RCC 7860 (cell line): ENCODE results near the gene DSP.
A peak's percentile ranks its signal among the peaks of the same experiment; 100 is the strongest.

Experiments
- DNase-seq: peaks from one replicate; pipeline ENCODE4 v3.0.0-alpha.2; 2015; ENCODE audit warnings: low spot score
- FAIRE-seq: peaks from 2 replicates; lab custom pipeline; 2012; peaks lifted over from hg19 to GRCh38; lab: Jason Lieb, UNC

The DSP gene

DNA sequence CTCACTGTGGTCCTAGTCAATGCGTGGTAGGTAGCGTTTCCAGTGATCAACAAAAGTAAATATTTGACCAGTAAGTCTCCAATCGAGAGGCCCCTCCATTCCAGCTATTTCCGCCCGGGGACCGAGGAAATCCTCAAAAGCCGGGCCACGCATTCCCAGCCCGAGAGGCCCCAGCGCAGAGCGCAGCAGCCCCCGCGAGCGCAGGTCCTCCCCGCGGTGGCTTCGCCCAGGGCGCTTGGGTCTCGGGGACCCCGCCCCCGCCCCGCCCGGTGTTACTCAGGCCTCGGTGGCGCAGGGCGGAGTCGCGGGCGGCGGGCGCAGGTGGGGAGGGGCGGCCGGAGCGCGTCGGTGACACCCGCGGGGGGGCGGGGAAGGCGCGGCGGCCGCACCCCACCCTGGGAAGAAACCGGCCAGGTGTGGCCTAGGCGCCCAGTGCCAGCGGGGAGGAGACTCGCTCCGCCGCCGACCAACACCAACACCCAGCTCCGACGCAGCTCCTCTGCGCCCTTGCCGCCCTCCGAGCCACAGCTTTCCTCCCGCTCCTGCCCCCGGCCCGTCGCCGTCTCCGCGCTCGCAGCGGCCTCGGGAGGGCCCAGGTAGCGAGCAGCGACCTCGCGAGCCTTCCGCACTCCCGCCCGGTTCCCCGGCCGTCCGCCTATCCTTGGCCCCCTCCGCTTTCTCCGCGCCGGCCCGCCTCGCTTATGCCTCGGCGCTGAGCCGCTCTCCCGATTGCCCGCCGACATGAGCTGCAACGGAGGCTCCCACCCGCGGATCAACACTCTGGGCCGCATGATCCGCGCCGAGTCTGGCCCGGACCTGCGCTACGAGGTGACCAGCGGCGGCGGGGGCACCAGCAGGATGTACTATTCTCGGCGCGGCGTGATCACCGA lies at the start of gene DSP:
Gene DSP (plus strand): TSS at position 497 of the 890 bp plus-strand sequence. CDS start 245 bp downstream, at position 742.
- FAIRE-seq: no peak

DNA sequence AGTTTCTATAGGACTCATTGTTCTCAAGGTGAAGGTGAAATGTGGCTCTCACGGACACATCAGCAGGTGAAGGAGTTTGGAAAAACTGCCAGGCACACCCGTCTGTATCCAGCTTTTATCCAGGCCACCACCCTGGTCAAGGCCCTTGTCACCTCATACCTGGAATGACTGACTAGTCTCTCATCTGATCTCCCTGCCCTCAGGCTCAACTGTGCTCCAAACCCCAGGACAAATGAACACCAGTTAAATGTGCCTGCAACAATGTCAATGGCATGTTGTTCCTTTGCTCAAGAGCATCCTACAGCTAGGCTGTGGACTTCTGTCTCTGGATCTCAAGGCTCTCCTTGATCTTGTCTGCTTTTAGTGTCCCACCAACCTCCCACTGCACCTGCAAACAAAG lies 47.6 kb upstream of the DSP start:
- DNase-seq (no peak), FAIRE-seq (no peak)

More for the DNA sequence above, at the start of gene DSP:
- no peak for DNase-seq

- FAIRE-seq: no peak
- DNase-seq: no peak
Observed at GRCh38 chr6:7494638-7495037, 46.8 kb upstream of the DSP start.

DNA sequence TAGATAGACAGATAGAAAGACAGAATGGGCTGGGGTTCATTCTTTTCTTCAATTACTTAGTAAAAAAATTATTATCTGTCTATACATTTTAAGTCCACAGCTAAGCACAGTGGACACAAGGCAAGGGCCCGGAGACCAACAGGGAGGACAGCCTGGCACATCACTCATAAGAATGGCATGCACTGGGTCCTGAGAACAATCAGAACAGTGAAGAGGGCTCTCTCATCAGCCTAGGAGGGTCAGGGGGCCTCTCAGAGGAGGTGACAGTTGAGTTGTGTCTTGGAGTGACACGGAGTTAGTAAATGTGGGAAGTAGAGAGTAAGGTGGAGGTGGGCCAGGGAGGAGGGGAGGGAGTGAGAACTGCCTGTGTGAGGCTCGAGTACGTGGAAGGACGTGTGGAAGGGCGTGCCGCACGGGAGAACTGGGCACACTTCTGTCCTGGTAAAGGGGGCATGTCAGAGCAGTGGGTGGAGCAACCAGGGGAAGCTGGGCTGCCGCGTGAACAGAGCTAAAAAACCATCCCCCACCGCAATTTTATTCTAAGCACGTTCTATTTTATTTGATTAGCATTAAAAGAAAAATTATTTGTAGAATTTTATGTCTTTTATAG lies 45.1 kb upstream of the DSP start:
- DNase-seq (peak; percentile 6), FAIRE-seq (no peak)

DNA sequence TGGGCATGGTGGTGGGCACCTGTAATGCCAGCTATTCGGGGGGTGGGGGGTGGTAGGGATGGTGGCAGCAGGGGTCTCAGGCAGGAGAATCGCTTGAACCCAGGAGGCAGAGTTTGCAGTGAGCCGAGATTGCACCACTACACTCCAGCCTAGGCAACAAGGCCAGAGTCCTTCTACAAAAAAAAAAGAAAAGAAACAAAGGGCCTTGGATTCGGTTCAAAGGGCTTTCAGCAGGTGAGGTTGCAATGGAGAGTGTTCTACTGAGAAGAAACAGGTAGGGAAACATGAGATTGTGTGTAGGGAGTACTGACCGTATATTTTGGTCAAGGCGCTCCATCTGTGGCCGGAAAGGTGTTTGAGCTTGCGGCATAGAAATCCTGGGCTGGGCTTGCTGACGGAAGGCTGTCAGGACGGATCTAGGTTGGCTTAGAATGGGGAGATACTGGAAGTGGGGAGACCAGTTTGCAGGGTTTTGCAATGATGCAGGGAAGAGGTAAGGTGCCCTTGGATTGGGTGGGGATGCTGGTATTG lies 40.7 kb upstream of the DSP start:
- DNase-seq: no peak
- no peak for FAIRE-seq

- no peak for DNase-seq
- FAIRE-seq: no peak
Observed at GRCh38 chr6:7502743-7503142, 38.7 kb upstream of the DSP start.

DNA sequence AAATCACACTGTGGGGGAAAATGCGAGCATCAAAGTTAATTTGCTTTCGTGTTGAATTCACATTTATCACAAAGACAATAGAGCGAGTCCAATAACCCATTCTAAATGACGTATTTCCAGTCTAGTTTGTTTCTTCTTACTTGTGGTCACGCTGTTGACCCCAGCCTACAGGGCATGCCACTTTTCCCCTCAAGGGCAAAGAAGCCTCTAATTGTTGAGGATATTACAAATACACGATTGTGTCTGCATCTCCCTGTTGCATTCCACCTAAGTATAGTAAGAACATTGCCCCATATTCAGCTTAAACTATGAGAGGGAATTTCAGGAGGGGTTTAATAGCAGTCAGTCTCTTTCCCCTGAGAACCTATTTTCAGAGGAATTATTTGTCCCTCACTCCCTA lies 37.4 kb upstream of the DSP start:
- DNase-seq (no peak), FAIRE-seq (no peak)

GRCh38 chr6:7505189-7505699 lies 36.2 kb upstream of the DSP start:
- peak; percentile 83 for FAIRE-seq
- peak; percentile 88 for DNase-seq

GRCh38 chr6:7507600-7507999 lies 33.9 kb upstream of the DSP start:
- FAIRE-seq (no peak), DNase-seq (no peak)

DNA sequence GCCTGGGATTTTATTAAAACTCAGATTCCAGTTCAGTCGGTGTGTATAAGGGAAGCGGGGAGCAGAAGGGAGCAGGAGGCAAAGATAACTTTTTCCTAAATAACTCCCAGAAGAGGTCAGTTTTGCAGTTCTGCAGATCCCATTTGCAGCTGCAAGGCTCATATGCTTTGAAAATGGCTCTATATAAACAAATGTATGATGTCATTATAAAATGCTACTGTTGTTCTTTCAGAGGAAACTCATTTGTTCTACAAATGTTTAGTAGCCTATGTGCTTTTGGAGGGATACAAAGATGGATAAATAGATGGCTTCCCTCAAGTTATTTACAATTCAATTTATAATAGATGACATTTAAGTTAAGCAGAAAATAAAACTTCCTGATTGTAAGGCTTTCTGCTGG lies 29.2 kb upstream of the DSP start:
- FAIRE-seq (no peak), DNase-seq (no peak)

DNA sequence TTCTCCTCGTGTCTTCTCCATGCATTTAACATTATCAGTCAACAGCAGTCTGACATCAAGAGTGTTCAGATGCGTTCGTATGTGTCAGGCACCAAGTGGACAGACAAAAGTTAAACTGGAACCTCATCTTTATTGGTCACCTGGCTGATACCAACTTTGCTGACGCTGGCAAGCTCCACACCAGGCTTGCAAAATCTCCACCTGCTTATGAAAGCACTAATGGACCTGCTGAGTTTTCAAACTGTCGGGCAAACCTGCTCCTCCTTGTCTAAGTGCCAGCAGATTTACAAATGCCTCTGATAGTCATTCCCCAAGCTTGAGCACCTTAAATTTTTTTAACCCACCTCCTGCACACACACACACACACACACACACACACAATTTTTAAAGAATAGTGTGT lies 27.9 kb upstream of the DSP start:
- DNase-seq (no peak), FAIRE-seq (no peak)

- no peak for DNase-seq
- FAIRE-seq: no peak
Observed at GRCh38 chr6:7515363-7515762, 26.1 kb upstream of the DSP start.

DNA sequence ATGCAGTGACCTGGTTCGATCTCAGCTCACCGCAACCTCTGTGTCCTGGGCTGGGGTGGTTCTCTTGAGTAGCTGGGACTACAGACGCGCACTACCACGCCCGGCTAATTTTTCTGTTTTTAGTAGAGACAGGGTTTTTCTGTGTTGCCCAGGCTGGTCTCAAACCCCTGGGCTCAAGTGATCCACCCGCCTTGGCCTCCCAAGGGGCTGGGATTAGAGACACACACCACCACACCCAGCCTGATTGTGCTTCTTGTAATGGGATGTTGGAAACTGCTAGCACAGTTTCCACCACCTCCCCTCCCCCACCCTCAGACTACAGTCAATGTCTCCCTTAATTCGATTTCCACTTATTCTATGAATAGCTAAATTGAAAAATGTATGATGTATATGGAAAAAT lies 22.6 kb upstream of the DSP start:
- no peak for FAIRE-seq

DNA sequence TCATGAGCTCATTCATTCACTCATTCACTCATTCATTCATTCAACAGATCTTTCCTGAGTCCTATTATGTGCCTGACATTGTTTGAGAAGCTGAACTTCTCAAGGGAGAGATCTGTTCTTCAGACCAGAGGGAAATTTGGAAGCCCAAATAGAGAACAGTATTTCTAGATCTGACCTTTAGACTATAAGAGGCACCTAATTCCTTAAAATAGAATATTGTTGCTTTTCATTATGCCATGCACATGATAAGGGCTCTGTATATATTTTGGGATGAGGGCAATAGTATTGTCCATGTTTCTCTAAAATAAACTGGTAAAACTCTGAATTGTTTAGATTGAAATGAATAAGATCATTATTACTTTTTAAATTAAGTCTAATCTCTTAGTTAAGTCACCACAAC lies 18.6 kb upstream of the DSP start:
- FAIRE-seq (no peak), DNase-seq (no peak)

More for the DNA sequence above, 22.6 kb upstream of the DSP start:
- no peak for DNase-seq

GRCh38 chr6:7523922-7524321 lies 17.5 kb upstream of the DSP start:
- no peak for FAIRE-seq
- DNase-seq: no peak

DNA sequence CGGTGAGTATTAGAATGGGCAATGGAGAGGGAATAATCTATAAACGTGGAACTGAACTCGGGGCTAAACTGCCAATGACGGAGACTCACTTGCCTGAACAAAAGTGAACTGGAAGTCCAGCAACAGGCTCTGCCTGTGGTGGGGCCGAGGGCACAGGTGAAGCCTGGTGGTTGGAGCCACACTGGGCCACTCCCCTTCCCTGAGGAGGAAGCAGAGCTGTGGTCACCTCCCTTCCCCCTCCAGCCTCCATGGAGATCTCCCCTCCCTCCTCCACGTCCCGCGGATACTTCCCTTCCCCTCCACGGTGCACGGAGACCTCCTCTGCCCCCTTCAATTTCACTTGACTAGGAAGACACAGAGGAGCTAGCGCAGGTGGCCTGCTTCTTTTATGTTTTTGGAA lies 14.7 kb upstream of the DSP start:
- no peak for DNase-seq
- FAIRE-seq: no peak

DNA sequence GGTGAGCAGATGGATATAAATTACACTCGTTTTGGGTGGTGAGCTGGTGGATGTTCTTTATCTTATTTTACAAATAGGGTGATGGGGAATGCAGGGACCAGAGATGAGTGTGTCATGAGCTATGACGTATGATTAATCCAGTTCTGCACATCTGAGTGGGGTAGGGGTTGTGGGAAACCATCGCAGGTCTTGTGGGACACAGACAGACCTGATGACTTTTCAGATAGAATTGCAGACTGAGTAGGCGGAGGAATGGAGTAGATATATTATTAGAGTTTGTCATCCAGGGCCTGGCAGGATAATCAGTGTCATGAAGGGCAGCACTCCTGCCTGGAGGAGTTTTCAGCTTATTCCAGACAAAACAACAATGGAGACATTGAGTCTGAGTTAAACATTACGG lies 12.9 kb upstream of the DSP start:
- no peak for FAIRE-seq

GRCh38 chr6:7529141-7529540 lies 12.3 kb upstream of the DSP start:
- no peak for FAIRE-seq
- no peak for DNase-seq

More for the DNA sequence above, 12.9 kb upstream of the DSP start:
- peak; percentile 7 for DNase-seq

DNA sequence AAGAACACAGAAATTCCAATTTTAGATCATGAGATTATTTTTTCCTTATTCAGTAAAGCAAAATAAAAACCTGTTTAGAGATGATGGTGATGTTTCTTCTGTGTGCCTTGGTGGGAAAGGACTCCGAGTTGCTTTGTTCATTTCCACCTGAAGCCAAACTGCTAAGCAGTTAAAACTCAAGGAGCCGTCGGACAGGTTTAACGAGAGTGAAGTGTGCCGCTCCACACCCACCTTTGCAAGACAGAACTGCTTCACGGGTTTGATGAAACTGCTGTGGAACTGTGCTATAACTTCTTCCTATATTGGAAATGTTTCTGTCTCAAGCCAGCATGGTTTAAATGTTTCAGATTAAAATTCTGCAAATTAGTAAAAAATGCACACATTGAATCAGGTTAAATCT lies 9.2 kb upstream of the DSP start:
- DNase-seq (no peak), FAIRE-seq (no peak)

GRCh38 chr6:7532821-7533220 lies 8.7 kb upstream of the DSP start:
- DNase-seq (no peak), FAIRE-seq (no peak)

- FAIRE-seq: no peak
- DNase-seq: no peak
Observed at GRCh38 chr6:7534192-7534591, 7.3 kb upstream of the DSP start.

- no peak for DNase-seq
- no peak for FAIRE-seq
Observed at GRCh38 chr6:7535498-7535897, 6.0 kb upstream of the DSP start.
